CD4-positive, alpha-beta T cell treated with Interleukin-6 at 100 ng/mL for 8 hours (primary cell): Measurements from ENCODE around the gene JUN.

Experiments
- DNase-seq: peaks from one replicate; pipeline ENCODE4 v3.0.0-alpha.2; 2020; ENCODE audit warnings: mixed read lengths, low spot score

JUN gene

GRCh38 chr1:58783993-58784757 lies at the start of gene JUN:
TSS of gene JUN (minus strand) at chr1:58784047. CDS start at chr1:58783070, 977 bp downstream.
- peak; percentile 99 for DNase-seq

- no peak for DNase-seq
Observed at GRCh38 chr1:58833166-58833565, 49.3 kb upstream of the JUN start.

- no peak for DNase-seq
Observed at GRCh38 chr1:58830291-58830690, 46.4 kb upstream of the JUN start.

- no peak for DNase-seq
Observed at GRCh38 chr1:58829866-58830265, 46.0 kb upstream of the JUN start.

GRCh38 chr1:58827298-58827697 lies 43.5 kb upstream of the JUN start:
- no peak for DNase-seq

- DNase-seq, result no peak
Observed at GRCh38 chr1:58824753-58825389, 41.0 kb upstream of the JUN start.

GRCh38 chr1:58823481-58824010 lies 39.7 kb upstream of the JUN start:
- no peak for DNase-seq

- no peak for DNase-seq
Observed at GRCh38 chr1:58821309-58821708, 37.5 kb upstream of the JUN start.

GRCh38 chr1:58818976-58819375 lies 35.1 kb upstream of the JUN start:
- no peak for DNase-seq

GRCh38 chr1:58818075-58818474 lies 34.2 kb upstream of the JUN start:
- DNase-seq, result no peak

- no peak for DNase-seq
Observed at GRCh38 chr1:58816747-58817221, 32.9 kb upstream of the JUN start.

GRCh38 chr1:58816072-58816746 lies 32.4 kb upstream of the JUN start:
- peak; percentile 77 for DNase-seq

- DNase-seq, result no peak
Observed at GRCh38 chr1:58815686-58816071, 31.8 kb upstream of the JUN start.

- peak; percentile 38 for DNase-seq
Observed at GRCh38 chr1:58815069-58815685, 31.3 kb upstream of the JUN start.

GRCh38 chr1:58814251-58815068 lies 30.6 kb upstream of the JUN start:
- no peak for DNase-seq

- DNase-seq, result no peak
Observed at GRCh38 chr1:58813801-58814200, 30.0 kb upstream of the JUN start.

- no peak for DNase-seq
Observed at GRCh38 chr1:58813361-58813760, 29.5 kb upstream of the JUN start.

GRCh38 chr1:58812926-58813325 lies 29.1 kb upstream of the JUN start:
- peak; percentile 50 for DNase-seq

- DNase-seq, result no peak
Observed at GRCh38 chr1:58812468-58812867, 28.6 kb upstream of the JUN start.

GRCh38 chr1:58811303-58811702 lies 27.5 kb upstream of the JUN start:
- DNase-seq, result no peak

GRCh38 chr1:58809325-58810010 lies 25.6 kb upstream of the JUN start:
- DNase-seq, result no peak
